Fibroblast of pulmonary artery (primary cell): ENCODE results near the gene EFNA2.

Source experiments
- DNase-seq: peaks from one replicate; pipeline ENCODE4 v3.0.0-alpha.2; 2010; ENCODE audit warnings: low read depth
- H3K4me3 ChIP-seq: replicated peaks from 2 replicates; pipeline ENCODE4 v1.5.1; 2011; ENCODE audit warnings: low read depth, mild to moderate bottlenecking, control low read depth, low read length, moderate library complexity
- CTCF ChIP-seq: IDR thresholded peaks from 2 replicates; pipeline ENCODE4 v1.5.1; 2011; ENCODE audit warnings: mild to moderate bottlenecking, control low read depth, low read length, inconsistent platforms; ENCODE audit errors: missing control alignments

The EFNA2 gene

DNA sequence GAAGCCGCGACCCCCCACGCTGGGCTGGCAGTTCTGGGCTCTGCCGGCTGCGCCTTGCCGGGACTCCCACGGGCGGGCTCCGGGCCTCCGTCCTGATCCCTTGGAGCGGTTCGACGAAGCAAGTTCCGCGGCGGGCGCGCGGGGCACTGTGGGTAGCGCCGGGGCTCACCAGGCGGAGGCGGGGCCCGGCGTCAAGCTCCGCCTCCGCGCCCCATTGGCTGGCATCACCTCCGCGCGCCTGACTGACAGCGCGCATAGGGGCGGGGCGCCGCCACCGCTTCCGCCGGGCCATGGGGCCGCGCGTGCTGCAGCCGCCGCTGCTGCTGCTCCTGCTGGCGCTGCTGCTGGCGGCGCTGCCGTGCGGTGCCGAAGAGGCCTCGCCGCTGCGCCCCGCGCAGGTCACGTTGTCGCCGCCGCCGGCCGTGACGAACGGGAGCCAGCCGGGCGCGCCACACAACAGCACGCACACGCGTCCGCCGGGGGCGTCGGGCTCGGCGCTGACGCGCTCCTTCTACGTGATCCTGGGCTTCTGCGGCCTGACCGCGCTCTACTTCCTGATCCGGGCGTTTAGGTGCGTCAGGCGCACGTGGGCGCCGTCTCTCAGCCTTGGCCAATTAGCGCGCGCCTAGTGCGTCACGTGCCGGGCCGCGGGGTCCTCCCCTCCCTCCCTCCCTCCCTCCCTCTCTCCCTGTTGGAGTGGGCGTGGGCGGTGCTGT is 10.3 kb upstream of the EFNA2 start, which contains the start of gene FAM174C:
Gene FAM174C, plus strand, starts transcription at position 271 of the 716 bp plus-strand sequence. Its CDS starts 20 bp downstream, at position 291.
- DNase-seq = peak; percentile 98
- peak within 1 kb of the TSS; percentile 68 for H3K4me3 ChIP-seq
- no peak for TF ChIP-seq CTCF

DNA sequence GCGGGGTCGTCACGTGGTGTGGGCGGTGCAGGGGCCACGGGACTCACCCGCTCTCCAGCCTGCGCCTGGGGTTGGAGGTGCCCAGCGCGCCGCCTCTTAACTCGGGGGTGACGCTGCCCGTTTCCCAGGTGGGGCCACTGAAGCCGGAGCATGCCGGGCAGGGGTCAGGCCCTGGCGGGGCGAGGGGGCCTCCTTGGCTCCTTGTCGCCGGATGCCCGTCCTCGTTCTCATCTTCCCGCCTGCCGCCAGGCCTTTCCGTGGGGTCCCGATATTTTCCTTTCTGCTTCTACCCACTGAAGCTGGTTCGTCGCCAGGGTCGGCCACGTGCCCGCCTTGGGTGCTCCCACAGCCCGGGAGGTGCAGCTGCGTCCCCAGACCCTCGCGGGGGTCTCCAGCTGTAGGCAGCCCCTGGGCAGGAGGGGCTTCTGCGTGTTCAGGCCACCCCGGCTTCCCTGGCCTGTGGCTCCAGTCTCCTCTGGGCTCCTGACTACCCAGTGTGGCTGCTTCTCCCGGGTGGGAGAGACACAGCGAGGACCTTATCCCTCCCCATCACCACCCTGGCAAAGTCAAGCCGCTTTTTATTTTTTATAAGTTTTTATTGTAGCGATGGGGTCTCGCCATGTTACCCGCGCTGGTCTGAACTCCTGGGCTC is 9.6 kb upstream of the EFNA2 start:
- no peak for TF ChIP-seq CTCF
- no peak for DNase-seq
- H3K4me3 ChIP-seq = peak overlapping the region; percentile 68

- DNase-seq = no peak
- no peak for TF ChIP-seq CTCF
- peak overlapping the region; percentile 68 for H3K4me3 ChIP-seq
These were observed 9.0 kb upstream of the EFNA2 start for GRCh38 chr19:1276628-1277022.

GRCh38 chr19:1277061-1277460 is 8.6 kb upstream of the EFNA2 start:
- H3K4me3 ChIP-seq = no peak overlapping the region
- no peak for DNase-seq

GRCh38 chr19:1278074-1278473 is 7.6 kb upstream of the EFNA2 start:
- DNase-seq = no peak
- TF ChIP-seq CTCF = no peak
- H3K4me3 ChIP-seq = no peak overlapping the region

More at GRCh38 chr19:1277061-1277460, 8.6 kb upstream of the EFNA2 start:
- TF ChIP-seq CTCF = no peak

DNA sequence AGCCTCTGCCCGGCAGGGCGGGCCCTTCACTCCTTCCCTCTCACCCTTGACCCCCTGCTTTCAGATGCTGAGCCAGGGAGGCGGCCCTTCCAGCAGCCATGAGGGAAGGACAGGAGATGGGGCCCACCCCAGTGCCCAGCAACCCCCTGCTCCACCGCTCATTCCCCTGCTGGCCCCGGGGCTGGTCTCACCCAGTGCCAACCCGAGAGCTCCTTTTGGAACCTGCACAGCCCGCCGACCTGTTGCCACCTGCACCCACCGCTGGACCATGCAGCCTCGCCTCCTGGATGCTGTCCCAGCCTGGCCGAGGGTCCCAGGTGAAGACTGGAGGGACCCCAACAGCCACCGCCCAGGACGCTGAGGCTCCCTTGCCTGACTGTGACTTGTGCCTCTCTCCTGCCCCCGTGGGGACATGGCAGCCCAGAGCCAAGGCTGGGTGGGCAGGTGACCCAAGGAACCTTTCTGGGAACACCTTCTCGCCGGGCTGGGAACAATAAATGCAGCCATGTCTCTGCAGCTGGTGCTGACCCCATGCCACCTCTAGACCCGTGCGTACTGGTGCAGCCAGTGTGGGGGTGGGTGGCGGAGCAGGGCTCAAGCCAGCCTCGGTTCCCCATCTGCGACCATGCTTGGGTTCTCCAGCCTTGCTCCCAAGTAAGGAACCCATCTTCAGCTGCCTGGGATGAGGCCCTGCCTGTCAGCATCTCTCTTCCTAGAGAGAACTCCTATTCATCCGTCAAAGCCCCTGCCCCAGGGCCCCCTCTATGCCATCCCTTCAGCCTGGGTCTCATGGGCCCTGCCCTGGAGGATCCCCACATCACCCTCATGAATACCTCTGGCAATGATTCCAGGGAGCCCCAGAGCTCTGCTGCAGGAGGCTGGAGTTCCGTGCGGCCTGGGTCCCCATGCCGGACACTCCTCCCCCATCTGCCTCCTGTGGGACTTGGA is 6.7 kb upstream of the EFNA2 start:
- TF ChIP-seq CTCF = no peak
- H3K4me3 ChIP-seq = no peak overlapping the region
- DNase-seq = no peak
